ENCODE measurements around the gene CLK4. TPM values are rescaled to one million over a fixed set of nuclear protein-coding genes. Genes with fewer than 3 reads are reported as not detected.

The CLK4 gene
- total RNA-seq, 2 donors from 2014 or later = 22.1 to 67.2 TPM

DNA sequence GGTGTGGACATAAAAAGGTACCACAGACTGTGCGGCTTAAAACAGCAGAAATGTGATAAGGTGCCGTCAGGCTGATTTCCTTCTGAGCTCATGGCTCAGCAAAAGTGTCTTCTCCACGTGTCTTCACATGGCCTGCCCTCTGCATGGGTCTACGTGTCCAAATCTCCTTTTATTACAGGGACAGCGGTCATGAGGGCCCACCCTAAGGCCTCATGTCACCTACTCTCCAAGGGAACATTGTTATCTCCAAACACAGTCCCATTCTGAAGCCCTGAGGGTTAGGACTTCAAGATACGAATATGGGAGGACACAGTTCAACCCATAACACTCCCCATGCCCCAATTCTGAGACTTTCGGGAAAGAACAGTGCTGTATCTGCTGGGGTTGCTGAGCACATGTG, 71.8 kb downstream of the CLK4 start:
- DNase-seq (ENCODE audit: low spot score) (no peak), ATAC-seq (ENCODE audit: insufficient number of reproducible peaks, low FRiP score, low read depth) (no peak)
- Histone ChIP-seq H3K27me3 (replicated peaks; ENCODE audit: insufficient read depth) (no peaks in the 10 kb centered on the region), H3K9me3 (no peaks in the 10 kb centered on the region), H3K4me3 (no peak overlapping the region), H3K36me3 (no peaks in the 10 kb centered on the region), H3K27ac (no peak overlapping the region), H3K4me1 (ENCODE audit: control insufficient read depth in 1 of 2, low read depth in 2 of 2) (no peaks in the 10 kb centered on the region)
- TF ChIP-seq, protein P1, sequence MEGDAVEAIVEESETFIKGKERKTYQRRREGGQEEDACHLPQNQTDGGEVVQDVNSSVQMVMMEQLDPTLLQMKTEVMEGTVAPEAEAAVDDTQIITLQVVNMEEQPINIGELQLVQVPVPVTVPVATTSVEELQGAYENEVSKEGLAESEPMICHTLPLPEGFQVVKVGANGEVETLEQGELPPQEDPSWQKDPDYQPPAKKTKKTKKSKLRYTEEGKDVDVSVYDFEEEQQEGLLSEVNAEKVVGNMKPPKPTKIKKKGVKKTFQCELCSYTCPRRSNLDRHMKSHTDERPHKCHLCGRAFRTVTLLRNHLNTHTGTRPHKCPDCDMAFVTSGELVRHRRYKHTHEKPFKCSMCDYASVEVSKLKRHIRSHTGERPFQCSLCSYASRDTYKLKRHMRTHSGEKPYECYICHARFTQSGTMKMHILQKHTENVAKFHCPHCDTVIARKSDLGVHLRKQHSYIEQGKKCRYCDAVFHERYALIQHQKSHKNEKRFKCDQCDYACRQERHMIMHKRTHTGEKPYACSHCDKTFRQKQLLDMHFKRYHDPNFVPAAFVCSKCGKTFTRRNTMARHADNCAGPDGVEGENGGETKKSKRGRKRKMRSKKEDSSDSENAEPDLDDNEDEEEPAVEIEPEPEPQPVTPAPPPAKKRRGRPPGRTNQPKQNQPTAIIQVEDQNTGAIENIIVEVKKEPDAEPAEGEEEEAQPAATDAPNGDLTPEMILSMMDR (IDR thresholded peaks at IDR 0.05) = no peak

GRCh38 chr5:178554311-178554710, 72.5 kb downstream of the CLK4 start:
- Histone ChIP-seq H3K9me3 (no peaks in the 10 kb centered on the region), H3K4me1 (ENCODE audit: control insufficient read depth in 1 of 2, low read depth in 2 of 2) (no peaks in the 10 kb centered on the region), H3K4me3 (no peak overlapping the region), H3K27ac (no peak overlapping the region), H3K36me3 (no peaks in the 10 kb centered on the region), H3K27me3 (replicated peaks; ENCODE audit: insufficient read depth) (no peaks in the 10 kb centered on the region)
- TF ChIP-seq, protein P1 (IDR thresholded peaks at IDR 0.05) = no peak
- no peak for DNase-seq (ENCODE audit: low spot score)
- no peak for ATAC-seq (ENCODE audit: insufficient number of reproducible peaks, low FRiP score, low read depth)

- H3K4me1 ChIP-seq (ENCODE audit: control insufficient read depth in 1 of 2, low read depth in 2 of 2) = no peaks in the 10 kb centered on the region
- H3K27ac ChIP-seq = no peak overlapping the region
- no peaks in the 10 kb centered on the region for H3K36me3 ChIP-seq
- TF ChIP-seq, protein P1 (IDR thresholded peaks at IDR 0.05) = no peak
- no peaks in the 10 kb centered on the region for H3K9me3 ChIP-seq
- DNase-seq (ENCODE audit: low spot score) = no peak
- ATAC-seq (ENCODE audit: insufficient number of reproducible peaks, low FRiP score, low read depth) = no peak
- H3K4me3 ChIP-seq = no peak overlapping the region
- H3K27me3 ChIP-seq (replicated peaks; ENCODE audit: insufficient read depth) = no peaks in the 10 kb centered on the region
Observed at GRCh38 chr5:178553517-178553916, 73.3 kb downstream of the CLK4 start.

Other genes with a start within 250 kb of the CLK4 start
- 1 to 10 TPM; 1.5 to 2.5 TPM for gene COL23A1, start 36.7 kb downstream of the CLK4 start, total RNA-seq
- 10 to 100 TPM; 18.4 to 23.0 TPM for gene ZNF354A, start 103.6 kb upstream of the CLK4 start, total RNA-seq
- gene ZNF354B, start 232.9 kb upstream of the CLK4 start, total RNA-seq = 10 to 100 TPM in 1 of 2 donors, 1 to 10 TPM in 1; 9.1 to 26.9 TPM